Measurements from ENCODE around the gene MESD.
"Not testable (repeated sequence)": the region's sequence is repeated elsewhere in the genome, so short reads cannot be mapped to it uniquely, and the experiment has no call there.

The MESD gene

GRCh38 chr15:80974914-80975313 lies 14.7 kb downstream of the MESD start:
- no peak overlapping the region for H3K4me3 ChIP-seq (ENCODE audit: extremely low read depth, insufficient read depth, low read length, poor library complexity, severe bottlenecking)
- WGBS, 2 experiments (ENCODE audit: insufficient coverage in 2 of 2), result 87 to 91% methylated on average over 3 of the region's 4 CpGs
- H3K4me1 ChIP-seq (ENCODE audit: control insufficient read depth, insufficient read depth, low read length, poor library complexity, severe bottlenecking), result peaks cover 7% of the 10 kb centered on the region
- peaks cover 28% of the 10 kb centered on the region for H3K36me3 ChIP-seq (ENCODE audit: control insufficient read depth, insufficient read depth, low read length)
- H3K9me3 ChIP-seq (ENCODE audit: control insufficient read depth, low read length), result no peaks in the 10 kb centered on the region
- H3K27ac ChIP-seq (ENCODE audit: low read depth, low read length, severe bottlenecking), result no peak overlapping the region

GRCh38 chr15:80972276-80972675 lies 17.3 kb downstream of the MESD start:
- Histone ChIP-seq H3K4me1 (ENCODE audit: control insufficient read depth, insufficient read depth, low read length, poor library complexity, severe bottlenecking) (peaks cover 11% of the 10 kb centered on the region), H3K27ac (ENCODE audit: low read depth, low read length, severe bottlenecking) (no peak overlapping the region), H3K36me3 (ENCODE audit: control insufficient read depth, insufficient read depth, low read length) (peaks cover 19% of the 10 kb centered on the region), H3K4me3 (ENCODE audit: extremely low read depth, insufficient read depth, low read length, poor library complexity, severe bottlenecking) (no peak overlapping the region), H3K9me3 (ENCODE audit: control insufficient read depth, low read length) (no peaks in the 10 kb centered on the region)
- 90 to 93% methylated on average over 3 of the region's 3 CpGs for WGBS, 2 experiments (ENCODE audit: insufficient coverage in 2 of 2)

- H3K4me1 ChIP-seq (ENCODE audit: control insufficient read depth, insufficient read depth, low read length, poor library complexity, severe bottlenecking), result peaks cover 15% of the 10 kb centered on the region
- H3K27ac ChIP-seq (ENCODE audit: low read depth, low read length, severe bottlenecking), result no peak overlapping the region
- 29 to 54% methylated on average over 2 of the region's 2 CpGs for WGBS, 2 experiments (ENCODE audit: insufficient coverage in 2 of 2)
- H3K36me3 ChIP-seq (ENCODE audit: control insufficient read depth, insufficient read depth, low read length), result peaks cover 11% of the 10 kb centered on the region
- H3K9me3 ChIP-seq (ENCODE audit: control insufficient read depth, low read length), result no peaks in the 10 kb centered on the region
- no peak overlapping the region for H3K4me3 ChIP-seq (ENCODE audit: extremely low read depth, insufficient read depth, low read length, poor library complexity, severe bottlenecking)
Measured at GRCh38 chr15:80971143-80971542, 18.5 kb downstream of the MESD start.

GRCh38 chr15:80970658-80971057 lies 19.0 kb downstream of the MESD start:
- peaks cover 11% of the 10 kb centered on the region for H3K36me3 ChIP-seq (ENCODE audit: control insufficient read depth, insufficient read depth, low read length)
- 95 to 100% methylated on average over 2 to 3 of the region's 3 CpGs for WGBS, 2 experiments (ENCODE audit: insufficient coverage in 2 of 2)
- no peak overlapping the region for H3K27ac ChIP-seq (ENCODE audit: low read depth, low read length, severe bottlenecking)
- H3K4me3 ChIP-seq (ENCODE audit: extremely low read depth, insufficient read depth, low read length, poor library complexity, severe bottlenecking), result no peak overlapping the region
- no peaks in the 10 kb centered on the region for H3K9me3 ChIP-seq (ENCODE audit: control insufficient read depth, low read length)
- peaks cover 15% of the 10 kb centered on the region for H3K4me1 ChIP-seq (ENCODE audit: control insufficient read depth, insufficient read depth, low read length, poor library complexity, severe bottlenecking)

- Histone ChIP-seq H3K27ac (ENCODE audit: low read depth, low read length, severe bottlenecking) (no peak overlapping the region), H3K9me3 (ENCODE audit: control insufficient read depth, low read length) (no peaks in the 10 kb centered on the region), H3K4me1 (ENCODE audit: control insufficient read depth, insufficient read depth, low read length, poor library complexity, severe bottlenecking) (peaks cover 15% of the 10 kb centered on the region), H3K4me3 (ENCODE audit: extremely low read depth, insufficient read depth, low read length, poor library complexity, severe bottlenecking) (no peak overlapping the region), H3K36me3 (ENCODE audit: control insufficient read depth, insufficient read depth, low read length) (peaks cover 10% of the 10 kb centered on the region)
- 69% methylated on average over 7 to 8 of the region's 12 CpGs for WGBS, 2 experiments (ENCODE audit: insufficient coverage in 2 of 2)
Measured at GRCh38 chr15:80970018-80970657, 19.5 kb downstream of the MESD start.

GRCh38 chr15:80969316-80969715 lies 20.3 kb downstream of the MESD start:
- Histone ChIP-seq H3K4me3 (ENCODE audit: extremely low read depth, insufficient read depth, low read length, poor library complexity, severe bottlenecking) (no peak overlapping the region), H3K36me3 (ENCODE audit: control insufficient read depth, insufficient read depth, low read length) (peaks cover 8% of the 10 kb centered on the region), H3K27ac (ENCODE audit: low read depth, low read length, severe bottlenecking) (no peak overlapping the region), H3K9me3 (ENCODE audit: control insufficient read depth, low read length) (no peaks in the 10 kb centered on the region), H3K4me1 (ENCODE audit: control insufficient read depth, insufficient read depth, low read length, poor library complexity, severe bottlenecking) (peaks cover 15% of the 10 kb centered on the region)
- 79 to 93% methylated on average over 6 to 7 of the region's 7 CpGs for WGBS, 2 experiments (ENCODE audit: insufficient coverage in 2 of 2)

- Histone ChIP-seq H3K27ac (ENCODE audit: low read depth, low read length, severe bottlenecking) (peak overlapping the region; percentile 85), H3K9me3 (ENCODE audit: control insufficient read depth, low read length) (no peaks in the 10 kb centered on the region), H3K4me1 (ENCODE audit: control insufficient read depth, insufficient read depth, low read length, poor library complexity, severe bottlenecking) (peaks cover 15% of the 10 kb centered on the region), H3K4me3 (ENCODE audit: extremely low read depth, insufficient read depth, low read length, poor library complexity, severe bottlenecking) (no peak overlapping the region), H3K36me3 (ENCODE audit: control insufficient read depth, insufficient read depth, low read length) (peaks cover 8% of the 10 kb centered on the region)
- WGBS, 2 experiments (ENCODE audit: insufficient coverage in 2 of 2), result 93 to 97% methylated on average over 4 of the region's 4 CpGs
Measured at GRCh38 chr15:80967991-80968510, 21.6 kb downstream of the MESD start.

GRCh38 chr15:80967451-80967850 lies 22.2 kb downstream of the MESD start:
- Histone ChIP-seq H3K4me3 (ENCODE audit: extremely low read depth, insufficient read depth, low read length, poor library complexity, severe bottlenecking) (no peak overlapping the region), H3K36me3 (ENCODE audit: control insufficient read depth, insufficient read depth, low read length) (peaks cover 8% of the 10 kb centered on the region), H3K27ac (ENCODE audit: low read depth, low read length, severe bottlenecking) (peak overlapping the region; percentile 85), H3K9me3 (ENCODE audit: control insufficient read depth, low read length) (no peaks in the 10 kb centered on the region), H3K4me1 (ENCODE audit: control insufficient read depth, insufficient read depth, low read length, poor library complexity, severe bottlenecking) (peaks cover 15% of the 10 kb centered on the region)
- 30 to 51% methylated on average over 2 to 3 of the region's 3 CpGs for WGBS, 2 experiments (ENCODE audit: insufficient coverage in 2 of 2)

- no peaks in the 10 kb centered on the region for H3K9me3 ChIP-seq (ENCODE audit: control insufficient read depth, low read length)
- WGBS, 2 experiments (ENCODE audit: insufficient coverage in 2 of 2), result 76 to 92% methylated on average over 3 to 6 of the region's 8 CpGs
- H3K27ac ChIP-seq (ENCODE audit: low read depth, low read length, severe bottlenecking), result peak overlapping the region; percentile 85
Measured at GRCh38 chr15:80966431-80967197, 23.0 kb downstream of the MESD start.

GRCh38 chr15:80965454-80965853 lies 24.2 kb downstream of the MESD start:
- not testable (repeated sequence) for H3K36me3 ChIP-seq (ENCODE audit: control insufficient read depth, insufficient read depth, low read length); H3K27ac ChIP-seq (ENCODE audit: low read depth, low read length, severe bottlenecking); H3K9me3 ChIP-seq (ENCODE audit: control insufficient read depth, low read length); H3K4me3 ChIP-seq (ENCODE audit: extremely low read depth, insufficient read depth, low read length, poor library complexity, severe bottlenecking)
- peaks cover 15% of the 10 kb centered on the region for H3K4me1 ChIP-seq (ENCODE audit: control insufficient read depth, insufficient read depth, low read length, poor library complexity, severe bottlenecking)

More at GRCh38 chr15:80966431-80967197, 23.0 kb downstream of the MESD start:
- peaks cover 15% of the 10 kb centered on the region for H3K4me1 ChIP-seq (ENCODE audit: control insufficient read depth, insufficient read depth, low read length, poor library complexity, severe bottlenecking)
- no peak overlapping the region for H3K4me3 ChIP-seq (ENCODE audit: extremely low read depth, insufficient read depth, low read length, poor library complexity, severe bottlenecking)
- peaks cover 8% of the 10 kb centered on the region for H3K36me3 ChIP-seq (ENCODE audit: control insufficient read depth, insufficient read depth, low read length)

All from mesodermal cell (in vitro differentiated cells).